DOHH2 (cell line): Measurements from ENCODE around the gene CALHM5.

Source experiments
- H3F3A ChIP-seq: fragments of 200-600 bp; sonication (generic), shearing (Covaris generic); 2 replicates; pipeline ENCODE4 v1.6.0; 2016; ENCODE audit warnings: antibody characterized with exemption, mild to moderate bottlenecking; ENCODE audit not compliant: control insufficient read depth, insufficient read depth
- H3K27ac ChIP-seq: fragments of 200-600 bp; sonication (generic); 2 replicates; pipeline ENCODE4 v1.5.1; 2014; ENCODE audit warnings: low read depth, mild to moderate bottlenecking, low read length, moderate library complexity
- H3K27me3 ChIP-seq: fragments of 200-600 bp; sonication (generic); 2 replicates; pipeline ENCODE4 v1.6.1; 2014; ENCODE audit warnings: mild to moderate bottlenecking, low read length, mixed read lengths; ENCODE audit not compliant: control insufficient read depth
- H3K36me3 ChIP-seq: fragments of 200-600 bp; sonication (generic); 2 replicates; pipeline ENCODE4 v1.6.1; 2014; ENCODE audit warnings: mild to moderate bottlenecking, low read length, moderate library complexity, mixed read lengths; ENCODE audit not compliant: control insufficient read depth
- H3K4me1 ChIP-seq: fragments of 200-600 bp; sonication (generic); 2 replicates; pipeline ENCODE4 v1.6.1; 2014; ENCODE audit warnings: mild to moderate bottlenecking, low read length, mixed read lengths; ENCODE audit not compliant: control insufficient read depth
- H3K4me2 ChIP-seq: fragments of 200-600 bp; sonication (generic); 2 replicates; pipeline ENCODE4 v1.6.0; 2014; ENCODE audit warnings: mild to moderate bottlenecking, low read length, moderate library complexity
- H3K4me3 ChIP-seq: fragments of 200-600 bp; sonication (generic); 2 replicates; pipeline ENCODE4 v1.5.1; 2014; ENCODE audit warnings: mild to moderate bottlenecking, low read length, mixed read lengths
- H3K79me2 ChIP-seq: fragments of 200-600 bp; sonication (generic); 2 replicates; pipeline ENCODE4 v1.6.1; 2014; ENCODE audit warnings: mild to moderate bottlenecking, low read length, mixed read lengths; ENCODE audit not compliant: control insufficient read depth
- H3K9me2 ChIP-seq: fragments of 200-600 bp; sonication (generic); replicated peaks from 2 replicates; pipeline ENCODE4 v1.6.1; 2014; ENCODE audit warnings: mild to moderate bottlenecking, low read length, mixed read lengths; ENCODE audit not compliant: control insufficient read depth
- H3K9me3 ChIP-seq: fragments of 200-600 bp; sonication (generic); 2 replicates; pipeline ENCODE4 v1.6.1; 2014; ENCODE audit warnings: antibody characterized with exemption, low read length, mixed read lengths; ENCODE audit not compliant: control insufficient read depth, insufficient read depth
- H4K20me1 ChIP-seq: fragments of 200-600 bp; sonication (generic); 2 replicates; pipeline ENCODE4 v1.6.0; 2014; ENCODE audit warnings: low read depth, mild to moderate bottlenecking, antibody characterized with exemption, low read length, moderate library complexity; ENCODE audit not compliant: control insufficient read depth, insufficient read depth
- CTCF ChIP-seq: fragments of 200-600 bp; sonication (generic); IDR thresholded peaks from one replicate; pipeline ENCODE4 v1.5.1; 2014; ENCODE audit warnings: antibody characterized with exemption, mild to moderate bottlenecking, low read depth, low read length; ENCODE audit not compliant: poor library complexity, severe bottlenecking
- EZH2phosphoT487 ChIP-seq: fragments of 200-600 bp; sonication (generic); IDR thresholded peaks from 2 replicates; pipeline ENCODE4 v1.6.1; 2017; ENCODE audit warnings: borderline replicate concordance, mild to moderate bottlenecking, antibody characterized with exemption, low read length, moderate library complexity, mixed read lengths

CALHM5 gene

GRCh38 chr6:116515141-116515540, 3.7 kb downstream of the CALHM5 start:
- Histone ChIP-seq H3K79me2 (no peaks in the 10 kb centered on the region), H3K4me1 (no peaks in the 10 kb centered on the region), H3K4me3 (no peak overlapping the region), H3K9me3 (no peaks in the 10 kb centered on the region), H3F3A (no peaks in the 10 kb centered on the region), H4K20me1 (no peaks in the 10 kb centered on the region), H3K27ac (no peak overlapping the region), H3K36me3 (no peaks in the 10 kb centered on the region), H3K4me2 (no peak overlapping the region), H3K27me3 (peaks cover 14% of the 10 kb centered on the region), H3K9me2 (no peaks in the 10 kb centered on the region)
- TF ChIP-seq CTCF (no peak), EZH2phosphoT487 (no peak)

GRCh38 chr6:116518621-116519368, 7.4 kb downstream of the CALHM5 start:
- no peaks in the 10 kb centered on the region for H3K9me3 ChIP-seq

GRCh38 chr6:116522896-116523295, 11.5 kb downstream of the CALHM5 start:
- Histone ChIP-seq H3K36me3 (no peaks in the 10 kb centered on the region), H3K4me2 (no peak overlapping the region), H3K79me2 (no peaks in the 10 kb centered on the region), H3F3A (no peaks in the 10 kb centered on the region), H3K27ac (no peak overlapping the region), H3K9me2 (no peaks in the 10 kb centered on the region), H3K4me3 (no peak overlapping the region), H3K4me1 (no peaks in the 10 kb centered on the region), H3K27me3 (peaks cover 9% of the 10 kb centered on the region), H4K20me1 (no peaks in the 10 kb centered on the region), H3K9me3 (no peaks in the 10 kb centered on the region)
- no peak for TF ChIP-seq EZH2phosphoT487
- no peak for TF ChIP-seq CTCF

More at GRCh38 chr6:116518621-116519368, 7.4 kb downstream of the CALHM5 start:
- no peaks in the 10 kb centered on the region for H3K9me2 ChIP-seq
- no peak overlapping the region for H3K27ac ChIP-seq
- no peaks in the 10 kb centered on the region for H4K20me1 ChIP-seq
- no peak for TF ChIP-seq CTCF
- TF ChIP-seq EZH2phosphoT487, result no peak
- no peak overlapping the region for H3K4me3 ChIP-seq
- H3K36me3 ChIP-seq, result no peaks in the 10 kb centered on the region
- no peaks in the 10 kb centered on the region for H3K4me1 ChIP-seq
- no peak overlapping the region for H3K4me2 ChIP-seq
- no peaks in the 10 kb centered on the region for H3F3A ChIP-seq
- H3K27me3 ChIP-seq, result peaks cover 5% of the 10 kb centered on the region
- no peaks in the 10 kb centered on the region for H3K79me2 ChIP-seq
